H9 (cell line): Measurements from ENCODE around the gene CYP2C19. TPM values are rescaled to one million over a fixed set of nuclear protein-coding genes. Genes with fewer than 3 reads are reported as not detected.

Experiments used
- DNase-seq: peaks from one replicate; pipeline ENCODE4 v3.0.0-alpha.2; 2017
- H2AFZ ChIP-seq: one replicate; pipeline ENCODE4 v1.6.1; 2013; ENCODE audit warnings: mild to moderate bottlenecking, low read length, control low read depth, moderate library complexity
- H2AK5ac ChIP-seq: 2 replicates; pipeline ENCODE4 v1.6.1; 2013; ENCODE audit warnings: low read length, control low read depth, mixed read lengths; ENCODE audit not compliant: insufficient read length
- H2BK120ac ChIP-seq: one replicate; pipeline ENCODE4 v1.6.1; 2013; ENCODE audit warnings: low read depth, mild to moderate bottlenecking, low read length, control low read depth, inconsistent platforms; ENCODE audit not compliant: poor library complexity, severe bottlenecking
- H2BK12ac ChIP-seq: 2 replicates; pipeline ENCODE4 v1.6.1; 2013; ENCODE audit warnings: low read length, control low read depth, mixed read lengths, low read depth; ENCODE audit not compliant: insufficient read length
- H2BK15ac ChIP-seq: 2 replicates; pipeline ENCODE4 v1.6.1; 2013; ENCODE audit warnings: low read depth, low read length, control low read depth
- H2BK20ac ChIP-seq: one replicate; pipeline ENCODE4 v1.6.1; 2013; ENCODE audit warnings: low read depth, mild to moderate bottlenecking, low read length, control low read depth, inconsistent platforms; ENCODE audit not compliant: poor library complexity, severe bottlenecking
- H2BK5ac ChIP-seq: 2 replicates; pipeline ENCODE4 v1.6.1; 2013; ENCODE audit warnings: low read length, control low read depth, mixed read lengths; ENCODE audit not compliant: insufficient read length
- H3K14ac ChIP-seq: 2 replicates; pipeline ENCODE4 v1.6.1; 2013; ENCODE audit warnings: low read length, control low read depth; ENCODE audit not compliant: insufficient read depth
- H3K18ac ChIP-seq: 2 replicates; pipeline ENCODE4 v1.6.1; 2013; ENCODE audit warnings: low read depth, mild to moderate bottlenecking, mixed read lengths, low read length, control low read depth; ENCODE audit not compliant: insufficient read length
- H3K23ac ChIP-seq: 2 replicates; pipeline ENCODE4 v1.6.1; 2013; ENCODE audit warnings: low read length, control low read depth, mixed read lengths, low read depth; ENCODE audit not compliant: insufficient read length
- H3K23me2 ChIP-seq: 2 replicates; pipeline ENCODE4 v1.6.1; 2013; ENCODE audit warnings: low read depth, mild to moderate bottlenecking, mixed read lengths, low read length, control low read depth; ENCODE audit not compliant: insufficient read length, poor library complexity, severe bottlenecking
- H3K27ac ChIP-seq: 2 replicates; pipeline ENCODE4 v1.5.1; 2013; ENCODE audit warnings: low read length, control low read depth, mixed read lengths, low read depth; ENCODE audit not compliant: insufficient read length
- H3K27me3 ChIP-seq: 2 replicates; pipeline ENCODE4 v1.6.1; 2013; ENCODE audit warnings: low read length, control low read depth, inconsistent platforms; ENCODE audit not compliant: insufficient read depth
- H3K4ac ChIP-seq: 2 replicates; pipeline ENCODE4 v1.6.1; 2013; ENCODE audit warnings: low read depth, mild to moderate bottlenecking, control low read depth, inconsistent platforms, low read length, moderate library complexity
- H3K4me1 ChIP-seq: 2 replicates; pipeline ENCODE4 v1.6.1; 2013; ENCODE audit warnings: low read length, control low read depth, inconsistent platforms; ENCODE audit not compliant: insufficient read depth
- H3K4me2 ChIP-seq: 2 replicates; pipeline ENCODE4 v1.6.1; 2013; ENCODE audit warnings: low read length, control low read depth, mixed read lengths; ENCODE audit not compliant: insufficient read length, insufficient read depth
- H3K56ac ChIP-seq: 2 replicates; pipeline ENCODE4 v1.6.1; 2013; ENCODE audit warnings: low read depth, mild to moderate bottlenecking, mixed read lengths, low read length, control low read depth; ENCODE audit not compliant: insufficient read length
- H3K79me1 ChIP-seq: 2 replicates; pipeline ENCODE4 v1.6.1; 2013; ENCODE audit warnings: low read depth, mild to moderate bottlenecking, moderate library complexity, low read length, control low read depth, inconsistent platforms; ENCODE audit not compliant: insufficient read depth, poor library complexity, severe bottlenecking
- H3K79me2 ChIP-seq: 2 replicates; pipeline ENCODE4 v1.6.1; 2013; ENCODE audit warnings: low read length, control low read depth, inconsistent platforms; ENCODE audit not compliant: insufficient read depth
- H3K9ac ChIP-seq: 2 replicates; pipeline ENCODE4 v1.6.1; 2013; ENCODE audit warnings: low read length, control low read depth, mixed read lengths; ENCODE audit not compliant: insufficient read length; ENCODE audit errors: extremely low read depth
- H3K9me3 ChIP-seq: one replicate; pipeline ENCODE4 v1.6.1; 2013; ENCODE audit warnings: low read depth, low read length, inconsistent platforms; ENCODE audit not compliant: control insufficient read depth
- H3T11ph ChIP-seq: one replicate; pipeline ENCODE4 v1.6.1; 2013; ENCODE audit warnings: mild to moderate bottlenecking, low read length, control low read depth, inconsistent platforms
- H4K20me1 ChIP-seq: one replicate; pipeline ENCODE4 v1.6.1; 2013; ENCODE audit not compliant: control insufficient read depth, insufficient read length, insufficient read depth
- H4K5ac ChIP-seq: 2 replicates; pipeline ENCODE4 v1.6.1; 2013; ENCODE audit warnings: low read depth, mild to moderate bottlenecking, mixed read lengths, low read length, control low read depth; ENCODE audit not compliant: insufficient read length
- H4K8ac ChIP-seq: replicated peaks from 2 replicates; pipeline ENCODE4 v1.6.1; 2013; ENCODE audit warnings: low read length, control low read depth, mixed read lengths, low read depth; ENCODE audit not compliant: insufficient read length
- H4K91ac ChIP-seq: 2 replicates; pipeline ENCODE4 v1.6.1; 2013; ENCODE audit warnings: low read depth, mild to moderate bottlenecking, moderate library complexity, mixed read lengths, low read length, control low read depth; ENCODE audit not compliant: insufficient read length
- H3K27ac Mint-ChIP-seq, 3 experiments: 2 replicates in 2 of 3; 3 replicates in 1 of 3; pipeline ENCODE4 v1.8.0; 2020 to 2021; ENCODE audit warnings: mixed read lengths in 3 of 3, mild to moderate bottlenecking in 1 of 3, moderate library complexity in 1 of 3
- H3K27me3 Mint-ChIP-seq: 2 replicates; pipeline ENCODE4 v1.8.0; 2021; ENCODE audit warnings: low read depth, mild to moderate bottlenecking, moderate library complexity, mixed read lengths
- H3K36me3 Mint-ChIP-seq, 3 experiments: 2 replicates in 2 of 3; 3 replicates in 1 of 3; pipeline ENCODE4 v1.8.0; 2020 to 2021; ENCODE audit warnings: low read depth in 3 of 3, mixed read lengths in 3 of 3; ENCODE audit not compliant: insufficient read depth in 1 of 3
- H3K4me1 Mint-ChIP-seq, 2 experiments: 2 replicates each; pipeline ENCODE4 v1.8.0; 2020; ENCODE audit warnings: mixed read lengths in 2 of 2
- H3K4me3 Mint-ChIP-seq, 2 experiments: 2 replicates in 1 of 2; 3 replicates in 1 of 2; pipeline ENCODE4 v1.8.0; 2020 to 2021; ENCODE audit warnings: mild to moderate bottlenecking in 2 of 2, mixed read lengths in 2 of 2, moderate library complexity in 1 of 2
- H3K9me3 Mint-ChIP-seq, 2 experiments: 2 replicates in 1 of 2; 3 replicates in 1 of 2; pipeline ENCODE4 v1.8.0; 2020; ENCODE audit warnings: mild to moderate bottlenecking in 2 of 2, mixed read lengths in 2 of 2, moderate library complexity in 1 of 2
- CTCF ChIP-seq: fragments of 200-600 bp; sonication (generic); conservative IDR thresholded peaks from 3 replicates; pipeline ENCODE4 v1.8.0; 2021; ENCODE audit warnings: antibody characterized with exemption, mild to moderate bottlenecking
- total RNA-seq: library from RNA; stranded (reverse); gene quantifications from 2 replicates; pipeline ENCODE4 v1.2.1, GENCODE V29; 2021

Gene CYP2C19
- total RNA-seq, 1 experiment from 2014 or later, result not detected

DNA sequence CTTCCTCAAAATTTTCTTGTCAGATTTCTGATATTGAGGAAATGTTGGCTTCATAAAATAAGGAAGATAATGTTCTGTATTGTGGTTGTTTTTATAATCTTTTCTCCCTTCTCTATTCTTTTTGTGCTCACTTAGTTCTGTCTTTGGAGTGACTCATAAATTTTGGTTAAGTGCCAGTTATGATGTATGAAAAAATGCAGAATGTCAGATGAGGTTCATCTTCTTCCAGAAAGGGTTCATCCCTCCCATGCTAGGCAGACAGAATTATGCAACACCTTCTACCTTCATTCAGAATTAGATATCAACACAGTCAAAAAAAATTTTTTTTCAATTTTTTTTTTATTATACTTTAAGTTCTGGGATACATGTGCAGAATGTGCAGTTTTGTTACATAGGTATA lies 36.6 kb upstream of the CYP2C19 start:
- H3K27me3 ChIP-seq, result no peaks in the 10 kb centered on the region
- no peak overlapping the region for H2BK5ac ChIP-seq
- H3K18ac ChIP-seq, result no peak overlapping the region
- H3K14ac ChIP-seq, result no peak overlapping the region
- H3K79me2 ChIP-seq, result no peaks in the 10 kb centered on the region
- H4K91ac ChIP-seq, result no peak overlapping the region
- H2BK12ac ChIP-seq, result no peak overlapping the region
- no peak overlapping the region for H3K56ac ChIP-seq
- H2AFZ ChIP-seq, result no peak overlapping the region
- no peak overlapping the region for H3K9ac ChIP-seq
- H4K20me1 ChIP-seq, result no peaks in the 10 kb centered on the region
- no peaks in the 10 kb centered on the region; the same call in none of the 2 replicates for H3K27me3 Mint-ChIP-seq
- no peaks in the 10 kb centered on the region for H3K23me2 ChIP-seq
- no peak overlapping the region for H4K8ac ChIP-seq
- no peaks in the 10 kb centered on the region for H3K9me3 Mint-ChIP-seq
- no peak overlapping the region for H2BK120ac ChIP-seq
- H3K4me1 ChIP-seq, result no peaks in the 10 kb centered on the region
- H3K4ac ChIP-seq, result no peak overlapping the region
- H3K79me1 ChIP-seq, result no peaks in the 10 kb centered on the region
- H3K4me1 Mint-ChIP-seq, result no peaks in the 10 kb centered on the region
- no peak overlapping the region for H3K23ac ChIP-seq
- no peak overlapping the region for H4K5ac ChIP-seq
- DNase-seq, result no peak
- no peak for TF ChIP-seq CTCF
- H3K4me2 ChIP-seq, result no peak overlapping the region
- no peak overlapping the region for H2BK15ac ChIP-seq
- H3K36me3 Mint-ChIP-seq, result no peaks in the 10 kb centered on the region
- no peak overlapping the region for H3K27ac ChIP-seq
- H2AK5ac ChIP-seq, result no peak overlapping the region
- H3K27ac Mint-ChIP-seq, result no peak overlapping the region
- no peak overlapping the region for H2BK20ac ChIP-seq
- H3T11ph ChIP-seq, result no peak overlapping the region
- no peak overlapping the region for H3K4me3 Mint-ChIP-seq
- H3K9me3 ChIP-seq, result no peaks in the 10 kb centered on the region
